HG03378 (cell line): Measurements from ENCODE around the gene ZNF831.

Experiments
- ATAC-seq: cut with Tn5 transposase; IDR thresholded peaks from one replicate; pipeline ENCODE4 v1.9.1; 2021; ENCODE audit warnings: mild to moderate bottlenecking, moderate library complexity; ENCODE audit not compliant: unreplicated experiment

The ZNF831 gene

DNA sequence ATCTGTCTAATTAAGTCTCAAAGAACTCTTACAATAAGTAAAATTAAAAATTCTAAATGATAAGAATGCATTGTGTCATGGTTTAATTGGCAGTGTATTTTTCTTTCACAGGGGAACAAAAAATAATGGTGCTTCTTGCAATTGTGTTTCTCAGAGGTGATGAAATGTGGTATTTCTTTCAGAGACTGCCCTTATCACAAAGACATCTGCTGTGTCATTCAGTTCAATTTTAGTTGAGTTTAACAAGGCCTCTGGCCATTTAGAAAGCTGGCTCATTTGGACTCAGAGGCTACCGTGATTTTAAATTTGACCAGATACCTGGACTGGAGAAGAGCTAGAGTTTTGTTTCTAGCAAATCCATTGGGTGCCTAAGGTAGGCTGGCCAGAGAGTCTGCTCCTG, 23.6 kb upstream of the ZNF831 start:
- no peak for ATAC-seq

DNA sequence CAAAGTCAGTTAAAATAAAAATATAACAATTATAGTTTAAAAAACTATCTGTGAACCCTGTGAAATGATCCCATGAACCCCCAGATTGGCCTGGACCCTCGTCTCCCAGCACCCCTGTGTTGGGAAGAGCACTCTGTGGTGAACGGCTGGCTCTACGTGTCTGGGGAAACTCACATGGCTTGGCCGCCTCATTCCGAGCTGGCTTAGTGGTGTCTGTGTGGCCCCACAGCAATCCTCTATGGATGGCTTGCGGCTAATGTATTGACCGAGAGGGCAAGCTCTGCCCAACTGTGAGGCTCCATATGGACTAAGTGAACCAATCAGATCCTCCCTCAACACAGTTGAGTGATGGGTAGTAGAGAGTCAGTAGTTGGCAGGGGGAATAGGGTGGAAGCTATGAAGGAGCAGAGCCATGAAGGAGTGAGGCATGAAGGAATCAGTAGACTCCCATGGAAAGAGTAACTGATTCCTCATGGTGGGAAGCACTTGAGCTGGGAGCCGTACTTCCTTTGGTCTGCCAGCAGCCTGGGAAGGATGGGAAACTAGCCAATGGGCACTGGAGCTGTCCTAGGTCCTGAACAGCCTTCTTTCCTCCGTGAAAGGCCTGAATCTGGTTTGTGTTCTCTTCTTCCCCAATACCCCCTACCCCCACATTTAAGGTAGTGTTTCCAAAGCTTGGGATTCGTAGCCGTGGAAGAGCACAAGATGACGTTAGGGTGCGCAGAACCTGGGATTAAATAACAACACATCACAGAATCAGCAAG, 21.6 kb upstream of the ZNF831 start:
- no peak for ATAC-seq

DNA sequence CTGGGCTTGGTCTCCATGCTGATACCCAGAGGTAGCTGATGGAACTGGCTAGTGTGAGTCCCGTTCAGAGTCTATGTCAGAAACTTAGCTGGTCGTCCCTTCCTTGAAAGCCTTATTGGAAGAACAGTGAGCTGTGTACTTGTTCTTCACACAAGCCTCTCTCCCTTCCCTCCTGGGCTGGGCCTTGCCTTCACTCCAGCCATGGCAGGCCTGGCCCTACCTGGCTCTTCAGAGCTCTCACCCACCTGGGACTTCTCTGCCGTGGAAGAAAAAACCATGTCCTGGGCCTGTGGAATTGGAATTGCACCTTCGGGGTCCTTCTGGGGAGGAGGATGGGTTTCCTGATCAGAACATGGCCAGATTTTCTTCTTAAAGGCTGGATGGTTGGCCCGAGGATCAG, 20.3 kb upstream of the ZNF831 start:
- no peak for ATAC-seq

DNA sequence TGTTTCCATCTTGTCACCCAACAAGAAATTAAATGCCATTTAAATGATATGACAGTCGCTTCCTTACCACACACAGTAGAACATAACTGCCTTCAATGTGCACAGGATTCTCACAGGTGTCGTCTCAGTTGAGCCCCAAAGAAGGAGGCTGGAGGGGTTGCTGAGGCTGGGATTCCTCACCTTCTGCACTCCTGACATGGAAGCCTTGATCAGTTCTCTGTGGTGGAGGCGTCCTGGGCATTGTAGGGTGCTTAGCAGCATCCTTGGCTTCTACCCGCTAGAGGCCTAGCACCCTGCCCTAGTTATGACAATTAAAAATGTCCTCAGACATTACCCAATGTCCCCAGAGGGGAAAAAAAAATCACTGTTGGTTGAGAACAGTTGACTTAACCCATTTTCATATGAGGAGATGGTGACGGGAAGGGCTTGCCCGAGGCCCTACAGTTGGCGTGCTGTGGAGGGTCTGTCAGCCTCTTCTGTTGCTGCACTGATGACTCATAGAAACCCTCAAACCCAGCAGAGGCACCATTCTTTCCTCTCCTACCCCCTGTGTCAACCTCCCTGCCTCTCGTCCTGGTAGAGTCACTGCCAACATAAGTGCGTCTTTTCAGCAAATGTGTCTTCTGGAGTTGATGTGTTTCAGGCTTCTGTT, 19.3 kb upstream of the ZNF831 start:
- ATAC-seq, result no peak

DNA sequence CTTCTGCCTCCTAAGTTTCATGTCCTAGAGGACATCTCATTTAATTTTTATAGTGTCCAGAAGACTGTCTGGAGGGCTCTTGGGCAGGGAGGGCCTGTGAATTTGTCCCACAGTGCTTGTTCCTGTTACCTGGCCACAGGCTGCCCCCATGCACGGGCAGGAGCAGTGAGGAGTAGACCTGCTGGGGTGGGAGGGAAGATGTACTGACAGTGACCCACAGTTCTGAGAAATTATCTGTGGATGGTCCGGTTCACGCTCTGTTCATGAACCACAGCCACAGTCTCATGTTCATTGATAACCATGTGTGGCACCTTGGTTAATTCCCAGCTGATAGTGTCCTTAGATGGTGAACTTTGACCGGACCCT, 18.8 kb upstream of the ZNF831 start:
- ATAC-seq, result no peak

DNA sequence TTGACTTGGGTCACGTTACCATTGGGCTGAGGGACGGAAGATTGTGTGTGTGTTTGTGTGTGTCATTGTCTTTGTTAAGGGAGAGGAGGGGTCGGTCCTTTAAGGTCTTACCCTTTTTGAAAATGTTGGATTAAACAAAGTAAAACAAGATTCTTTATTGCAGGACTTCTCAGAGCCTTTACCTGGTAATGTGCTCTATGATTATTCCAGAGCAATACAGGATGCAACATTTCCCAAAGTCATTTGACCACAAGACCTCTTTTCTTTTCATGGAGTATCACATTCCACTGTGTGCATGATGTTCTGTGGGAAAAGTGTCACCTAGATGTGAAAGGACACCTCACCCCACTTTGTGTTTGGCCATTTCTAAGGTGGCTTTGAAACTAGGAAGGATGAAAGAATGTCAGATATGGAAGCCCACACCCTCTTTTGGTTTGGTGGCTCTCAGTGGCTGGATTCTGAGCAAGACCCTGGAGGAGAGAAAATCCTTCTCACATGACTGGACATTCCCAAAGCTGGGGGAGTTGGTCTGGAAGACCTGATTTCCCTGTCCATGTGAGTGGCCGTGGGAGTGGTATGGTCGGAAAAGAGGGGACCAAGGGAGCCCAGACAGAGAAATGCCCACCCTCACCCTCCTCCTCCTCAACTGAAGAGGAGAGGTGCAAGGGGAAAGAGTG, 18.2 kb upstream of the ZNF831 start:
- no peak for ATAC-seq

DNA sequence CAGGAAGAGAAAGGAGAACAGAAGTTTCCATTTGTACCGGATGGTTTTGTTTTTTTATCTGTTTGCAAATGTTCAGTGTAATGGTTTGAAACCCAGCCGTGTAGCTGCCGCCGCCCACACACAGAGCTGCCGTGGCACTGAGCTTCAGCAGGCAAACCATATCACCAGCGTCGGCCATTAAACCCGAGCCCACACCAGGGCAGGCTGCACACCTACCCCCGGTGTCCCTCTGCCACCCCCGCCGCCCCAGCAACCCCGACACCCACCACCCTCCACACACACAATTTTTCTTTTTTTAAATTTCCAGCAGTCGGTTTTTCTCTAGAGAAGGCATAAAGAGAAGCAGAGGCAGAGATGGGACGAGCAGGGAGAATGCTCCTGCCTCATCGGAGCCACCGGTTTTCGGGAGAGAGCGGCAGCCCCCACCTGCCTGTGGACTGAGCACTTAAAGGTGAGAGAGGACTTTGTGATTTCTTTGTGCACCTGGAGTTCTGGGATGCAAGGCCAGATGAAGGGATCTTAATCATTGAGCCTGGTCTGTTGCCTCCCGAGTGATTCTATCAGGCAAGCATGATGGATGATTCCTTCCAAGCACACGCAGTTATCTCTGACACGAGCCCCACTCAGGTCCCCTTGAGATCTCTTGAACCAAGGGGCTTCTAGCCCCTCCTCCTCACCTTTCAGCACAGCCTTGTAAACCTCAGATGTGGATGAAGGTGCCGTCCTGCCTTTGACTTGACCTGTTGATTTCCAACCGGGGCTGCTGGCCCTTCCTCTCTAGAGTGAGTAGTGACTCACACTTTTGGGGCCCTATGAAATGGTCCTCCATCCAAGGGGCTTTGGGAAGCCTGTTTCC, 17.5 kb upstream of the ZNF831 start:
- ATAC-seq, result no peak

DNA sequence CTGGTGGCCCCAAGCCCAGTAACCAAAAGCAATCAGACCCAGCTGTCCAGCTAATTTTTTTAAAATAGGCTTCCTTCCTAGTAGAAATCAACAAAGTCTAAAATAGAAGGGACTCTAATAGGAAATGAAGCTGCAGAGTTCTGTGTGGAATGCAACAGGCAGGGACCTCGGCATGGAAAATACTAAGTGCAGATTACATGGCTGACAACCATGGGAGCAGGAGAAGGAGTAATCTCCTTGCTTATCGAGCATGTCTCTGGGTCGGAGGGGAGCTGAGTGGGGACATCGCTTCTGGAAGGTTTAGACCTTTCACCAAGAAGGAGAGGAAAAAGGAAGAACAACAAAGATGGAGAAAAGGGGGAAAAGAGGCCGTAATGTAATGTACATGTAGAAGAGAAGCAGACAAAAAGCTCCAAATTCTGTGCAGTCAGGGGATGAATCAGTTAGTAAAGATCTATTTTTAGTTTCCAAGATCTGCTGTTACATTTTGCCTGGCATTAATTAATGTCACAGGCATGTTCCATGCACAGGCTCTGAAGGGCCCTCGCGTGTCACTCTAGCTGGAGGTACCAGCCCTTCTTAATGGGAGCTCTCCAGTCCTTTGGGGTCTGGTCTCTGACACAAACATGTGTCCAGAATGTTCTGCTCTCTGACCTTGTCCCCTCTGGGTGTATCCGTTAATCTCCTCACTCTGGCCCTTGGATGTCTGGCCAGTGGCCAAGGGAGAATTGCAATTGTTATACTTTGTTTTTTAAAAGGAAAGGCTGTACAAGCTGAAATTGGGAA, 16.6 kb upstream of the ZNF831 start:
- no peak for ATAC-seq

DNA sequence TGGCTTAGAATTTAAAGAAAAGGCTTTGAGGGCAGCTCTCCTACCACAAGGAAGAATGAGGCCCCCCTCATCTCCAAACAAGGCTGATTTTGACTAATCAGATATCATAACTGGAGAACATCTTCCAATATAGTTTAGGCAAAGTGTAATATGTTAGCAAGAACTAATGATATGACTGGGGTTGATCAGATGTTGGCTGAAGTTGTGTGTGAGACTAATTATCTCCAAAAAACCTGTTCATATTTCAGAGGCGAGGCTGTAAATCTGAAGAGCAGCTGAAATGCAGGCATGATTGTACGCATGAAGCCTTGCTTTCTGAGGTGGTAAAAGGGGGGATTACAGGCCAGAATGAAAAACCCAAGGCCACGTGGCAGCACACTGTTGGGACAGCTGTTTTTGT, 16.0 kb upstream of the ZNF831 start:
- no peak for ATAC-seq

DNA sequence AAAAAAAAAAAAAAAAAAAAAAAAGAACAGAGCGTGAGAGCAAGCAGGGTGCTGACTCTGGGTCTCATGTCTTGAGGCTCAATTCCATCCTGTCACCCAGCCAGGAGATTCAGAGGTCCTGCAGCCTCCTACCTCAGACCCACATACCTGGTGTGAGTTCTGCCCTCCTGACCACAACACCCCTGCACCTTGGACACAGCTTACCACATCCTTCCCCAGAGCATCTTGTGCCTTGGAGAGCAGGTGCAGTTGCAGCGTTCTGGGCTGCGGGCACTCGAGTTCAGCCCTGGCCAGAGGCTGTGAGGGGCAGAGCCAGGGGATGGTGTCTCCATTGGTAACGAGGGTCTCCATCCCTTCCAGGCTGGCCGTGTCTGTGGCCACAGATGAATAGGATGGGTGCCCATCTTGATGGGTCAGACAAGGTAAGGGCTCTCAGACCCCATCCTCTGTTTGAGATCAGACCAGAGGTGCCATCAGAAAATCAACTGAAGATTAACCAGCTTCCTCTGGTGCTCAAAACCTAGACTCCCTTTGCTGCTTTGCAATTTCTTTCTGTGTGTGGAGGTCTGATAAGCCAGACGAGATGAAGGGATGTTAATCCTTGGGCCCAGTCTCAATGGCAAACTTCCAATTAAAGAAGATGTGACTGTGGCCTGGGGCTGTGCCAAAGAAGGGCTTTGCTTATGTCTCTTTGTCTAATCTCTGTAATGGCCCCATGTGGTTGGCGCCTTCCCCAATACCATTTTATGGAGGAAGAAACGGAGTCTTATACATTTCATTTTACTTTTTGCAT, 14.7 kb upstream of the ZNF831 start:
- ATAC-seq, result no peak

DNA sequence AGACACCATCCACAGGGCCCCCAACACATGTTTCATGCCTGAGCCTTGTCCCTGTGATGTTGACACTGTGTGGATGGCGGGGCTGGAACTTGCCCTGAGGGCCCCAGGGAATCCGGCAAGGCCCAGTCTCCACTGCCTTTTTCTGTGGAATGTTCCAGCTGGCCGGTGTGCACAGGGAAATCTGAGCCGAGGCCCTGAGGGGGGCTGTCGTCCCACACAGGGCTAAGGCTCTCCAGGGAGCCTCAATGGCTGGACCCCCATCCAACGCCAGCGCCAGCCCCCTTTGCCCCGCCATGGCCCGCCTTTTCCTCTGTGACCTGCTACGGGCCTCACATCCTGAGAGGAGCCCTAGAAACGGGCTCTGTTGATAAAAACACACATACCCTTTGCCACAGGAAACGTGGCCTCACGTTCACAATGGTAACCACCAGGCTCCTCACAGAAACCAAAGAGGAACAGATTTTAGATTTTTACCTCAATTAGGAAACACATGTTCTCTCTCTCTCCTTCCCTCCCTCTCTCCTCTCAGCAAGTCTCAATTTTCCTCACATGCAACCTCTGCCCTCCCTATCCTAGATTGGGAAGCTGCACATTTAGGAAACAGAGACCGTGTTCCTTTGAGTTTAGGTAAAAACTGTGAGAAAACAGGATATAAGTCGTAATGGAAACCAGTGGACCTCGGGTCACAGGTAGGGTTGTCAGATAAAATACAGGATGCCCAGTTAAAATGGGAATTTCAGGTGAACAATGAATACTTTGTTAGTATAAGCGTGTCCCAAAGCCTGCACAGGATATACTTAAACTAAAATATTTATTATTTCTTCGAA, 13.7 kb upstream of the ZNF831 start:
- ATAC-seq, result peak; percentile 58

DNA sequence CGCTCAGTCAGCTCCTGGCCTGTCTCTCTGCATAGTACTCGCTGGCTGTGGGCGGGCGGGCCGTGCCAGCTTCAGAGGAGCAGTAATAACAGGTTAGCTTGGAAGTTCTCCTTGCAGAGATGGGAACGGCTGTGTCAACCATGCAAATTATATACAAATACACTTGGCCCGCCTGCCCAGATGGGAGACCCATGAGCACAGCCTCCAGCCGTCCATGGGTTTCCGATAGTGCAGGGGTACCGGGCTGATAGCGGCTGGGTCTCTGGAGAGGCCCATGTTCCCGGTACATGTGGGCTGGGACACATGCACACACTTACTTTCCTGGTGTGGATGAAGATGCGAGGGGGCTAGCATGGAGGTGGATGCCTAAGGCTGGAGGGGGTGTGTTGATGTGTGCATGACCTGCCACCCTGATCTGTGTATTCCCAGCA, 12.8 kb upstream of the ZNF831 start:
- ATAC-seq, result no peak

DNA sequence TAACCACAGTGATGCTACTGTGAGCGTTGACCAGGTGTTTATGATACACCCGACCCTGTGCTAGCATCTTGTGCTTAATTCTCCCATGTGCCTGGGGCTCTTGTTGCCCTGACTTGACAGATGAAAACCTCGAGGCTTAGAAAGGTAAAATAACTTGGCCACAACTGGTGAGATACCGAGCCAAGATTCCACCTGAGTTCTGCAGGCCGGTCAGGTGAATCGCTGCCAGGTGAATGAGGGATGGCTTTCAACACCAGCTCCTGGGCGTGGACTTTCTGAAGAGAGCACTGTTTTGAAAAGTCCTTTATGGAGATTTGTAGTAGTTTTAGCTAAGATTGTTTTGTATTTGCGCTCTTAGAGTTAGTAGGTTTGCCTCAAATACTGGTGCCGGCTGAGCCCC, 12.2 kb upstream of the ZNF831 start:
- ATAC-seq, result no peak

DNA sequence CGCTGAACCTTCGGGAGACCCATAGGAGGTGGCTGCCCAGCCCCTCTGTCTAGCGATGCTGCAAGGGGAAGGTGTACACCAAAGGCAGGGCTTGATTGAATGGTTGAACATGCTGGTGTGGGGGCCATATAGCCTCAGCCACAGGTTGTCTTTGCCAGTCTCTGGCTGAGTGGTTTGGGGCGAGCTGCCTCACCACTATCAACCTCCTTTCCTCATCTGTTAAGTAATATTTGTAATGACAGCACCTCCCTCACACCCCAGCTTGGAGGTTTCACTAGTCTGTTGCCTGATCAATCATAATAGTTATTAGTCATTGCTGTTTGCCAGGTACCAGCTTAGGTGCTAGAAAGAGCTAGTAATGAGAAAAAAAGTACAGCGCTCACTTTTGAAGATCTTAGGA, 11.8 kb upstream of the ZNF831 start:
- ATAC-seq, result no peak

DNA sequence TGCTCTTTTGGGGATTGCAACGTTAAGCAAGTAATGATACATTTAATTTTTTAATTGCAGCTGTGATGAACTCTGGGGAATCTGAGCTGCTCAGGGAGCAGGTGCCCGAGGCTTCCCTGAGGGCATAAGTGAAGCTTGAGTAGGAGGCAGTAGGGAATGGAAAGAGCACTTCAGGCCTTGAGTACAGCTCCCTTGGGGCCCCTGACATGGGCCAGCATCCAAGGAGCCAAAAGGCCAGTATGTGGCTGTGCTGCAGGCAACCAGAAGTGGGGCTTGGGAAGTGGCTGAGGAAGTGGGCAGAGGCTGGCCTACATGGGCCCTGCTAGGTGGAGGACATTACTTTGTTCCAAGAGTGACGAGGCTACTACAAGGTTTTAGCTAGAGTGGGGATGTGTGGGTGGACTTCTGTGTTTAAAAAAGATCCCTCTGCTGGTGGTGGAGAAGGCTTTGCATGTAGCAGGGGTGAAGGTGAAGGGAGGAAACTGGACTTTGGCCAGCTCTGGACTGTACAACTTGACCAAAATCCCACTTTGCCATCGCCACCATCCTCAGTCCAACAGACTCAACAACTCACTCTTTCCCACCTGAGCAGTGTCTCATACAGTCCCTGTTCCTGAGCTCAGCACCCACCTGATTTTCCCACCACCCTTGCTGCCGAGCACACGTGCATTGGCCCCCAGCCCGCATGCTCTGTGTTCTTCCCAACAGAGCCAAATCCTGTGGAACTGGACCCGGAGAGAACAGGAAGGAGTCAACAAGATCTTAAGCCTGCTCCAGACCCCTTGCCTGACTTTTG, 10.9 kb upstream of the ZNF831 start:
- no peak for ATAC-seq

DNA sequence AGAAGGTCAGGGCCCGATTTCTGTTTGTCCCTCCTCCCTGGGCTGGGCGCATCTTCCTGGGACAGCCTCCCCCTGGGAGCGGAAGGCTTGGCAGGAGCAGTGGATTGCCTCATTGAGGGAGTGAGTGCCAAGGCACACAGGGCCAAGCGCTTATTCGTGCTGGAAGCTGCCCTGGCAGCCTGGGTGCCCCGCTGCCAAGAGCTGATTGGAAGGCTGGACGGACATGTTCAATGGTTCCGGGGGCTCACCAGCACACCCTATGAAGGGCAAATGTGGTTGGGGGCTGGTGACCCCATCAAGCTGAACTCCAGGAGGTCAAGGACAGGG, 10.3 kb upstream of the ZNF831 start:
- no peak for ATAC-seq

DNA sequence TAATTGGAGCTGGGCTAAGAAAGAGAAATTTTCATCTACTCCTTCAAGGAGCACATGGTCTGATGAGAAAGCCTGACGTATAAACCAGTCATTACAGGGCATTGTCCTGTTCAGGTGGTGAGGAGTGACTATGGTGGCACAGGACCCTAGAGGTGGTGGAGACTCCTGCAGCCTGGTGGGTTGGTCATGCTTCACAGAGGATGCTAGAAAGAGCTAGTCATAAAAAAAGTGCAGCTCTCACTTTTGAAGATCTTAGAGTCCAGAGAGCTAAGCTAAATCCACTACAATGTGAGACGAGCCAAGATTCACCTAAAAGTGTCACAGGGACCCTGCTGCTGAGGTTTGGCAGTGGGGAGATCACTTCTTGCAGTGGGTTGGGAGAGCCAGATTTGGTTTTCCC, 9.8 kb upstream of the ZNF831 start:
- ATAC-seq, result no peak

DNA sequence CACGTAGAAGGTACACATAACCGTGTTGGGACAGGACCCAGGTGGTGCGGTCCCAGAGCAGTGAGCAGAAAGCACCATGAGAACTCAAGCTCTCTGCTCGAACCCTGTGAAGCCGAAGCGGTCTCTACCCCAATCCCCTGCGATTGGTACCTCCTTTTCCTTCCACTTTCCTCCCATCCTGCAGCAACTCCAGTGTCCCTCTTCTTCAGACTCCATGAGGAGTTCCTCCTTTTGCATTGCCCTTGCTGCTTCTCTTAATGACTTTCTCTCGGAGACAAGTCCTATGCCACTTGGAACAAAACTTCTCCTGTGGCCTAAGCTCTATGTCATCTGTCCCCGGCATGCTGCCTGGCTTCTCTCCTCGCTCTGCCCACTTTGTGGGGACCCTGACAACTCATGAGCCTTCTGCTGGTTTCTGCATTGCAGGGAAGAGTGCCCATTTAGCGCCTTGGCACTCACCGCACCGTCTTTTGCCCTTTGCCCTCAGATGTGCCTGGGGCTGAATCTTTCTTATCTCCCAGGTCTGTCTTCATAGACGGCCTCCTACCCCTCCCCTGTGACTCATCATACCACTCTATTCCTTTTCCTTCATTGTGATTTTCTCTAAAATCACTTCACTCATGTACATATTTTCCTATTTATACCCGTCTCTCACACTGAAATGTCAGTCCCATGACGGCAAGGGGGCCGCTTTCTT, 9.2 kb upstream of the ZNF831 start:
- ATAC-seq, result no peak
